Stimulated activated naive CD8-positive, alpha-beta T cell treated with anti-CD3 and anti-CD28 coated beads, Interleukin-15, Interleukin-2, amounts not matched to agents 100 U/mL and 50 U/mL, for 24 hours (primary cell): ENCODE results near the gene GPHN.

ENCODE experiments used
- ATAC-seq: fragments of 150-1000 bp; cut with Tn5 transposase; one replicate; pipeline ENCODE4 v1.10.0; 2021
- DNase-seq: peaks from one replicate; pipeline ENCODE4 v3.0.0; 2021

Gene GPHN

DNA sequence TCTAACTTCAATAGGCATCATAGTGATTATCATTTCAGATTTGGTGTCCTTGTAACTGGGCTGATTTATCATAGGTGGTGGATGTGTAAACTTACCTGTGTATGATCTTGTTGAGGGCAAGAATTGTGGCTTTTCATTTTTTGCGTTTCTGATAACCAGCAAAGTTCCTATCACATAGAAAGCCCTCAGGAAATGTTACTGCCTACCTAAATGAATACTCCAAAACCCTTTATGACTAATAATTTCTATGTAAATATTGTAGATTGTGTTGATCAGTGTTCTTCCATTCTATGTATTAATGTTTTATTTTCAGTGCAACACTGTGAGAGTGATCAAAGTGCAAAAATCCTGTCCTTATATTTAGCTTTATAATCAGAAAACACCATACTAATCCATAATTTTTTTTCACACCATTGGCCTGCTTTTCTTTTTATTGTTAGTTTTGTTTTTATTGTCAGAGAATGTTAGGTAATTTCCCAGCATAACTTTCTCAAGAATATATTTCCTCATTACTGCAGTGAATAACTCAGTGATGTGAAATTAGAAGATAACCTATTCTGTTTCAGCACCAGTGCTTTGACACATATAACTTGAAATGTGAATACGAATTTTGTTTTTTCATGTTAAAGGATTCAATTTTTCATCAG is 94.1 kb downstream of the GPHN start:
- no peak for ATAC-seq
- DNase-seq: no peak

- DNase-seq (no peak), ATAC-seq (no peak)
Observed at GRCh38 chr14:66603945-66604344, 96.0 kb downstream of the GPHN start.

DNA sequence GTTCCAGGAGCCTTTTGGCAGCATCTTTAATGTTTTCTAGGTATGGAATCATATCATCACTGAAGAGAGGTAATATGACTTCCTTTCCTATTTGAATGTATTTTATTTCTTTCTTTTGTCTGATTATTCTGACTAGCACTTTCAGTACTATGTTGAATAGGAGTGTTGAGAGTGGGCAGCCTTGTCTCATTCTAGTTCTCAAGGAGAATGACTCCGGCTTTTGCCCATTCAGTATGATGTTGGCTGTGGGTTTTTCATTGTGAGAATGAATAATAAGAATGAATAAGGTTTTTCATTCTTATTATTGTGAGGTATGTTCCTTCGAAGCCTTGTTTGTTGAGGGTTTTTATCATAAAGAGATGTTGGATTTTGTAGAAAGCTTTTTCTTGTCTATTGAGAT is 98.9 kb downstream of the GPHN start:
- ATAC-seq: no peak
- no peak for DNase-seq

GRCh38 chr14:66610154-66610563 is 102.2 kb downstream of the GPHN start:
- ATAC-seq (no peak), DNase-seq (no peak)

GRCh38 chr14:66613344-66613743 is 105.4 kb downstream of the GPHN start:
- DNase-seq: no peak
- no peak for ATAC-seq

- no peak for ATAC-seq
Observed at GRCh38 chr14:66619952-66620351, 112.0 kb downstream of the GPHN start.

GRCh38 chr14:66623838-66624237 is 115.9 kb downstream of the GPHN start:
- DNase-seq: no peak
- ATAC-seq: no peak

More at GRCh38 chr14:66619952-66620351, 112.0 kb downstream of the GPHN start:
- DNase-seq: no peak

- DNase-seq: peak; percentile 28
- peak; percentile 65 for ATAC-seq
Observed at GRCh38 chr14:66624336-66624937, 116.5 kb downstream of the GPHN start.

- ATAC-seq: no peak
- DNase-seq: no peak
Observed at GRCh38 chr14:66628636-66629035, 120.7 kb downstream of the GPHN start.

GRCh38 chr14:66629499-66629898 is 121.6 kb downstream of the GPHN start:
- ATAC-seq (no peak), DNase-seq (no peak)

GRCh38 chr14:66634876-66635275 is 126.9 kb downstream of the GPHN start:
- ATAC-seq: no peak
- no peak for DNase-seq

- ATAC-seq: no peak
- DNase-seq: no peak
Observed at GRCh38 chr14:66635435-66635834, 127.5 kb downstream of the GPHN start.

- ATAC-seq (no peak), DNase-seq (no peak)
Observed at GRCh38 chr14:66636240-66636639, 128.3 kb downstream of the GPHN start.

DNA sequence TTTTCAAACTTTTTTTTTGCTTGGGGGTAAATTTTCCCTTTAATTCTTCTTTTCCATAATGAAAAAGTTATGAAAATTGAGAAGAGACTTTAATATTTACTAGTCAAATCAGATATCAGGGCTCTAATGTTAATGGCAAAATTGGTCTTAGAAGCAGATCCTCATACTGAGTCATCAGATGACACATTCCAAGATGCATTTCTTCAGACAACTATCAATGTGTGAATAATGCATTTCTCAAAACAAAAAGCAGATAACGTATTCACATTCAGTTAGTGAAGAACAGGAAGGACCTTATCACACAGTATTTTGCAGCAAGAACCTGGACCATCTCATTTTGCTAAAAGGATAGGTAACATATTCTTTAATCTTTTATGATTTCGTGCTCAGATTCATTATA is 130.7 kb downstream of the GPHN start:
- DNase-seq: no peak
- ATAC-seq: no peak

DNA sequence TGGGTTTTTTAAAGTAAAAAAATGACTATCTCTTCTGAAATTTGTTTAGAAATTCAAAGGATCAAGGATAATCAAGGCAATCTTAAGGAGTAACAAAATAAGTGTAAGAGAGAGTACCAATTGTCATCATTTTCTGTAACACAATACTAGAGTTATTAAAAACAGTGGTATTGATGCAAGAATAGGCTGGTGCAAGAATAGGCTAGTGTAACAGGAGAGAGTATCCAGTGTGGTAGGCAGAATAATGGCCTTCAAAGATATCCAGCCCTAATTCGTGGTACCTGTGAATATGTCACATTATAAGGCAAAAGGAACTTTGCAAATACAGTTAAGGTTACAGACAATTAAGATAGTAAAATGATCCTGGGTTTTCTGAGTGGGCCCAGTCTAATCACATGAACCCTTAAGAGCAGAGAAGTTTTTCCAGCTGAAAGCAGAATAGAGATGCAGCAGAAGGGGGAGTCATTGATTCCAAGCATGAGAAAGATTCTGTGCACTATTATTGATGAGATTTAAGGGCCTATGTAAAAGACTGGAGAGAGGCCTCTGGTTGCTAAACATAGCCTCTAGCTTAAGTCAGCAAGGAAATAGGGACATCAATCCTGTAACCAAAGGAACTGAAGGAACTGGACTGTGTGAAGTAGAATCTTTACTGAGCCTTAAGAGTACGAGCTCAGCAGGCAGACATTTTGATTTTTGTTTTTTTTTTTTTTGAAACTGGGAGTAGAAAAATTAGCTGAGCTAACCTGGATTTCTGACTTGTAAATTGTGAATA is 134.1 kb downstream of the GPHN start:
- DNase-seq (no peak), ATAC-seq (no peak)

DNA sequence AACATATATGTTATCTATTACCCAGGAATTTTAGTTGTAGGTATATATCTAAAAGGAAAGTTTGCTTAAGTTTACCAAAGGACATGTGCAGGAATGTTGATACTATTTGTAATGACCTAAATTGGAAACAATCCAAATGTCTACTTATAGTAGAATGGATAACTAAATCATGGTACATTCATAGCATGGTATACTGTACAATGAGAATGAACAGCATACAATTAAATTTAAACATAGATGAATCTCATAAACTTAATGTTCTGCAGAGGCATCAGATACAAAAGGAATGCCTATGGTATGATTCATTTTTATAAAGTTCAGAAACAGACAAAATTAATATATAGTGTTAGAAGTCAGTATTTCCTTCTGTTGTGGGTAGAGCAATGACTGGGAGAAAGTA is 135.4 kb downstream of the GPHN start:
- ATAC-seq (no peak), DNase-seq (no peak)

DNA sequence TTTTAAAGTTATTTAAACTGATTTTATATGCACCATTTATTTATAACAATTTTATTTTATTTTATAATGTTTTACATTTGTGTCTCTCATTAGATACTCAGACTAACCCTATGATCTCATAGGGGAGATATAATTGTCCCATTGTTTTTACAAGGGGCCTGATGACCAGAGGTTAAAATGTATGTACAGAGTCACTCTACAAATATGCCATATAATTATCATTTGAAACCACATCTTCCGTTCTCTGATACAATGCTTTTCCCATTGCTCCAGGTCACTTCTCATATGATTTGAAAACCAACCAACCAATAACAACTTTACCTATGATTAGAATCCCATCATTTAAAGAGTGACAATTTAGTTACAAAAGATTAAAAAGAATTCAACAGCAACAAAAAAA is 137.8 kb downstream of the GPHN start:
- DNase-seq (no peak), ATAC-seq (no peak)

GRCh38 chr14:66649498-66649897 is 141.6 kb downstream of the GPHN start:
- ATAC-seq (no peak), DNase-seq (no peak)

GRCh38 chr14:66650491-66650911 is 142.6 kb downstream of the GPHN start:
- ATAC-seq (no peak), DNase-seq (no peak)

DNA sequence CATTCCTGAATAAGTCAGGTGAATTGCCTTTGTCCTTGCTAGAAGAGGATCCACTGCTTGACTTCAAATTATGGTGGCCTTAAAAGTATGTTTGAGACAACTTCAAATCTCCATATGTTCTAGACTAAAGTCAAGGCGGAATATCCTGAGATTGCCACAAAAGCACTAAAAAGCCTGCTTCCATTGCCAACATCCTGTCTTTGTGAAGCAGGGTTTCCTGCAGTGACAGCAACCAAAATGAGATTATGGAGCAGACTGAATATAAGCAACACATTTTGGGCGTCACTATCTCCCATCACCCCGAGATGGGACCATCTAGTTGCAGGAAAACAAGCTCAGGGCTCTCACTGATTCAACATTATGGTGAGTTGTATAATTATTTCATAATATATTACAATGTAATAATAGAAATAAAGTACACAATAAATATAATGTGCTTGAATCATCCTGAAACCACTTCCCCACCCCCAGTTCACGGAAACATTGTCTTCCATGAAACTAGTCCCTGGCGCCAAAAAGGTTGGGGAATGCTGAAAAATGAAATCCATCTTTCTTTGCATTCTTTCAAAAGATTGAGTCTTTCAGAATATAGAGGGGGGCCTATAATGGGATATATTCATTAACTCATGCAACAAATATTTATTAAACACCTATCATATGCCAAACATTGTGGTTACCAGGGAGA is 143.7 kb downstream of the GPHN start:
- ATAC-seq (no peak), DNase-seq (no peak)

DNA sequence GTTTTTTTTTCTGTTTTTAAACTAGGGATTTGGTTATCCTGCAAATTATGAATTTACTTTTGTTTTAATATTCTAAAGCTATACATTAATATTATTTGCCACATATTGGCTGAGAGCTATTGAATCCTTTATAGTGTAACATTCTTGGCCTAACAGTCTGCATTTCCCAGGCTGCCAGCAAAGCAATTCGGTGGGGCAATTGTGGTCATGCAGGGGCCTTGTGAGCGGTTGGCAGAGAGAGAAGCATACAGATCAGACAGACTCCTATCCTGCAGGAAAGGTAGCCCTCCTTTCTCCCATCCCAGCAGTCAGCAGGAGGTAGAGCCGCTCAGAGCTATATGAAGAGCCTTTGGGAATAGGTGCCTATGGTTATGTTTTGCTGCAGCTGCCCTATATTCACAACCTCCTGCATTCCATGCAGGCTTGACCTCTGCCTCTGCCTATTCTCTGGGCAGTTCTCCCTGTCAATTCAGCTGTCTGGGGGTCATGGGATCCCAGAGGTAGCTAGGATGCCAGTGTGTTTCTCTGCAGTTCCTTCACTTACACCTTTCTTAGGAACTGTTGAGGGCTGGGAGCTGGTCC is 144.7 kb downstream of the GPHN start:
- ATAC-seq: no peak

GRCh38 chr14:66657780-66658179 is 149.8 kb downstream of the GPHN start:
- ATAC-seq (no peak), DNase-seq (no peak)

More for the DNA sequence above, 144.7 kb downstream of the GPHN start:
- DNase-seq: no peak
